LNCAP (cell line): ENCODE data around the gene KCNN3.

Experiments used
- CTCF ChIP-seq: fragments of 450-650 bp; IDR thresholded peaks from 2 replicates; pipeline ENCODE4 v1.5.1; 2017; ENCODE audit warnings: mild to moderate bottlenecking

Gene KCNN3

DNA sequence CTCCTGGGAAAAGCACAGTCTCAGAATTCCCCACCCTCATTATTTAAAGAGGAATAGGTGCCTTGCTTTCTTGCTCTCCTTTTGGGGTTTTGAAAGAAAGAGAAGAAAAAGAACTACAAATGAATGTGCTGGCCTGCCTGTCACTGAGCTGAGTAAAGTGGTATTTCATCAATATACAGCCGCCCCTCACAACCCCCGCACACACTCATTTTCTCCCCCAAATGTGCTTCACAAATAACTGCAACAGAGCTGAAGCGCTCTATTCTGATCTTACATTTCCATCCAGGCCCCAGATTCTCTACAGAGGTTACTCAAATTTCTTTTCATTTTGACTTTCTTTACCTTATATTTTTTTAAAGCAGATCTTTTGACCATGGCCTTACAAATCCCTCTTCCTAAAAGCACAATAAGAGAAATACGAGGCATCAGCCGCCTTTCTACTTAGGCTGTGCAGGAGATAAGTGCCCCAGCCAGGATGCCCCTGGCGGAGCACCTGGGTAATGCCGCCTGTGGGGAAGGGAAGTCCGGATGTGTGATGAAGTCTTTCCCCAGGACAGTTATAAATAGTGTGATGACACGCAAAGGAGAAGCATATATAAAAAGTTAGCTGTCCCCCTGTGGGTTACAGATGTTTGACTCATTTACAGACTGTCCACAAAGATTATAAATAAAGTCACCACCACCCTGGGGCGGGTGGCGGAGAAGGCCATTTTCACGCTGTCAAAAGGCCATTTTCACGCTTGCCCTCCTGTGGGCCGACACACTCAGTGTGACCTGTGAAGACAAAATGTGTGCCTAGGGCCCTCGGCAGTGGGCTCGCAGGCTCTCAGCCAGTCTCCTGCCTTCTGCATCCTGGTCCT is 6.5 kb downstream of the KCNN3 start:
- peak; percentile 86 for TF ChIP-seq CTCF

- no peak for TF ChIP-seq CTCF
Measured at GRCh38 chr1:154862907-154863306, 7.2 kb downstream of the KCNN3 start.

DNA sequence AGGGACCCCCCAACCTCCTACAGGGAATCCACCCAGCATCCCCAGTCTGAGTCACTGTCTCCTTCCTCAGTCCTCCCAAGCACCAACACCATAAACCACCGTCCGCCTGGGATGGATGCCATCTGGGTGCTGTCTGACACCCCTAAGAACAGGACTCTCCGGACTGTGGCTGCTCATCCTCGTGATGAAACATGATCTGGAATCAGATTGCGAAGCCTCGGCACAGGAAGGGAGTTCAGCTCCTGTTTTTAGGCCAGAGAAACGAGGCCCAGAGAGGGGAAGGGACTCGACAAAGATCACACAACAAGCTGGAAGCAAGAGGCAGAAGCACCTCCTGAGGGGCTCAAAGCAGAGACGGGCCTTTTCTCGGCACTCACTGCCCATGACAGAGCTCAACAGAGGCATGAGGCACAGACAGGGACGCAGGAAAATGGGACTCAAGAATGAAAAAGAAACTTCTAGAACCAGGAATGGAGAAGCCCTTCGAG is 8.4 kb downstream of the KCNN3 start:
- TF ChIP-seq CTCF = no peak

DNA sequence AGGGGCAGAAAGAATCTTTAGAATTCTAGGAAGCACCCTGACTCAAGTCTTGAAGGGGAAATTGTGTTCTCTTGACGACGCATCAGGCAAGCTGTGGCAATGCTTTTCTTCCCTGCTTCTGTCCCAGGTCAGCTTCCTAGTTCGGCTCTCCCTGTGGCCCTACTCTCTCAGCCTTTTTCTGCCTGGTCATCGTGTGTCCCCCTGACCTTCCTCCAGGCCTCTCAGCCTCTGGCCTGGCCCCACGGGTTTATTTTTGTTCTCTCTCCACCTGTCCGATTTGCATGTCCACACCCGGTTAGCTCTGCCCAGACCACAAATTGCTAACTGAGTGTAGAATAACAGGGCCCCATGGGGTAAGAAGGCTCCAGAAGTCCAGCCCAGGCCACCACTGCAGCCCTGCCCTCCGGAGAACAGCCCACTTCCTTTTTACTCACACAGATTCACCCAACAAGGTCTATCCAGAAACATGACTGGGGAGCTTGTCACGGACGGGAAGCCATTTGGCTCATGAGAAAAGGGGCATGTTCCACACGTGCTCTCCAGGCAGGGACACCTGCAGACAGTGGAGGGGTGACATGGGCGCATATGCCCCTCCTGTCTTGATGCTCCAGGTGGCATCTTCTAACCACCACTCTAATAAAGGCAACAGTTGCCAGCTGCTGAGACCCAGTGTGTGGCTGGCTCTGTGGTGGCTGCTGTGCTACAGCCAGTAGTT is 9.8 kb downstream of the KCNN3 start:
- no peak for TF ChIP-seq CTCF

DNA sequence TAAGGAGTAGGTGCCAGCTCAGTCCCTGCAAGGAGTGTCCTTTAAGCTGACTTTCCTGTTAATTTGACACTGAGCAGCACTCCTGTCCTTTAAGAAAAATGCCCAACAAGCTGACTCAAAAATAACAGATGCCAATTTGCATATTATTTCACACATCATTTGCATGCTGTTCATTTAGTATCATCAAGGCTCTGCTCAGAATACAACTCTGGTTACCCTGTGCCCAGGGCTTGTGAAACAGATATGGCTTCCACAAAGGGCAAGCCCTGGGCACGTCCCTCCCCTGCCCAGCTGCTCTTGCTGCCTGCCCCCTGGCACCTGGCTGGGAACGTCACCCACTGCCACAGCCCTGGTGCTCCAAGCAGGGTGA is 10.3 kb downstream of the KCNN3 start:
- no peak for TF ChIP-seq CTCF

GRCh38 chr1:154859151-154859785 is 10.8 kb downstream of the KCNN3 start:
- TF ChIP-seq CTCF = no peak

DNA sequence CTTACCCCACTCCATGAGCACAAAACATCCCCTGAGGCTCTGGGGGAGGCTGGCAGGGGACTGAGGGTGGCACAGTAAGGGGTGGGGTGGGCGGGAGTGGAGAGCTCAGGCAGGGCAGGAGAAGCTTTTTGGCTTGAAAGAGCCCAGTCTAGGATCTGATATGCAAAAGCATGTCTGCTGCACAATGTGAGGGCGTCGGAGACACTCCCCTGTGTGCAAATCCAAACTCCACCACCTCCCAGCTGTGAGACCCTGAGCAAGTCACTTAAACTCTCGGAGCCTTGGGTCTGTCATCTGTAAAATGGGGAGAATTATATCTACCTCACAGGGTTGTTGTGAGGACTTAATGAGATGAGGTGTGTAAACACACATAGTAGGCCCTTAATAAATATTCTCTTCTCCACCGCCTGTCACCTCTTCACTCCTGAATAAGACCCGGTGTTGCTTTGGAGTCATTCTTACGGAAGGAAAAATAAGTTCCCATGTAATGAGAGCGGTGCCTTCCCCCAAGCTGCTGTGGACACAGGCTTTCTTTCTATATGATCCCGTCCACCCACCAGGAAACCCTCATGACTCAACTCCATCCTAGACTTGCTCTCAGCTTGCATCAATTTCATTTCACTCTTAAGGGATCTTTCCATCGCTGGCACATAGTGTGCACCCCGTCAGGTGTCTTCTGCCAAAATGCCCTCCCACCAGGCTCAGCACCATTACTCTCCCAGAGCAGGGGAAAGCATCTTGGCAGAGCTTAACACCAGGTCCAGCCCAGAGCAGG is 12.5 kb downstream of the KCNN3 start:
- TF ChIP-seq CTCF = no peak
